A549 (cell line): ENCODE measurements around the gene USP30.

Experiments used
- HOXB13 ChIP-seq: fragments of 250-450 bp; sonication (Bioruptor Pico); IDR thresholded peaks from 2 replicates; pipeline ENCODE4 v1.5.0; 2020; ENCODE audit warnings: low read depth, mild to moderate bottlenecking, moderate library complexity
- POLR2A ChIP-seq: IDR thresholded peaks from 2 replicates; pipeline ENCODE4 v1.6.1; 2012; ENCODE audit warnings: mild to moderate bottlenecking, low read length
- TF ChIP-seq, protein P1 (sequence below): IDR thresholded peaks from 2 replicates; pipeline ENCODE4 v1.6.1; 2012
- TF ChIP-seq, protein P2 (sequence below): fragments of >200 bp; sonication (Bioruptor Twin); formaldehyde crosslinking; IDR thresholded peaks from 3 replicates; pipeline ENCODE4 v1.5.1; 2016

- TF ChIP-seq, protein P1, sequence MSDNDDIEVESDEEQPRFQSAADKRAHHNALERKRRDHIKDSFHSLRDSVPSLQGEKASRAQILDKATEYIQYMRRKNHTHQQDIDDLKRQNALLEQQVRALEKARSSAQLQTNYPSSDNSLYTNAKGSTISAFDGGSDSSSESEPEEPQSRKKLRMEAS, result no peak
- TF ChIP-seq POLR2A (no peak), HOXB13 (CRISPR knock-in tag) (no peak)
- TF ChIP-seq, protein P2, sequence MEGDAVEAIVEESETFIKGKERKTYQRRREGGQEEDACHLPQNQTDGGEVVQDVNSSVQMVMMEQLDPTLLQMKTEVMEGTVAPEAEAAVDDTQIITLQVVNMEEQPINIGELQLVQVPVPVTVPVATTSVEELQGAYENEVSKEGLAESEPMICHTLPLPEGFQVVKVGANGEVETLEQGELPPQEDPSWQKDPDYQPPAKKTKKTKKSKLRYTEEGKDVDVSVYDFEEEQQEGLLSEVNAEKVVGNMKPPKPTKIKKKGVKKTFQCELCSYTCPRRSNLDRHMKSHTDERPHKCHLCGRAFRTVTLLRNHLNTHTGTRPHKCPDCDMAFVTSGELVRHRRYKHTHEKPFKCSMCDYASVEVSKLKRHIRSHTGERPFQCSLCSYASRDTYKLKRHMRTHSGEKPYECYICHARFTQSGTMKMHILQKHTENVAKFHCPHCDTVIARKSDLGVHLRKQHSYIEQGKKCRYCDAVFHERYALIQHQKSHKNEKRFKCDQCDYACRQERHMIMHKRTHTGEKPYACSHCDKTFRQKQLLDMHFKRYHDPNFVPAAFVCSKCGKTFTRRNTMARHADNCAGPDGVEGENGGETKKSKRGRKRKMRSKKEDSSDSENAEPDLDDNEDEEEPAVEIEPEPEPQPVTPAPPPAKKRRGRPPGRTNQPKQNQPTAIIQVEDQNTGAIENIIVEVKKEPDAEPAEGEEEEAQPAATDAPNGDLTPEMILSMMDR, result no peak
These were observed 1.2 kb downstream of the USP30 start for GRCh38 chr12:109053382-109054123.
